Stimulated activated CD8-positive, alpha-beta memory T cell treated with anti-CD3 and anti-CD28 coated beads, Interleukin-12 subunit alpha, Interleukin-12 subunit beta, amount 100 ng/mL, for 1 hour (primary cell): Measurements from ENCODE around the gene MUSTN1.

ENCODE experiments used
- DNase-seq: peaks from one replicate; pipeline ENCODE4 v3.0.0-alpha.2; 2020; ENCODE audit warnings: low read depth

MUSTN1 gene

GRCh38 chr3:52852419-52852818 lies 17.6 kb upstream of the MUSTN1 start:
- DNase-seq = no peak

GRCh38 chr3:52851348-52851747 lies 16.5 kb upstream of the MUSTN1 start:
- no peak for DNase-seq

GRCh38 chr3:52849656-52850055 lies 14.8 kb upstream of the MUSTN1 start:
- no peak for DNase-seq

GRCh38 chr3:52848617-52849016 lies 13.8 kb upstream of the MUSTN1 start:
- DNase-seq = no peak

- DNase-seq = no peak
Observed at GRCh38 chr3:52847726-52848125, 12.9 kb upstream of the MUSTN1 start.

- DNase-seq = no peak
Observed at GRCh38 chr3:52847241-52847640, 12.4 kb upstream of the MUSTN1 start.

GRCh38 chr3:52846432-52846965 lies 11.7 kb upstream of the MUSTN1 start:
- DNase-seq = no peak

GRCh38 chr3:52845691-52846431 lies 11.0 kb upstream of the MUSTN1 start:
- DNase-seq = no peak

- no peak for DNase-seq
Observed at GRCh38 chr3:52845157-52845556, 10.3 kb upstream of the MUSTN1 start.

GRCh38 chr3:52844290-52844975 lies 9.6 kb upstream of the MUSTN1 start:
- no peak for DNase-seq

- no peak for DNase-seq
Observed at GRCh38 chr3:52843881-52844280, 9.1 kb upstream of the MUSTN1 start.

GRCh38 chr3:52843108-52843865 lies 8.5 kb upstream of the MUSTN1 start:
- DNase-seq = no peak

GRCh38 chr3:52842424-52842823 lies 7.6 kb upstream of the MUSTN1 start:
- no peak for DNase-seq

- no peak for DNase-seq
Observed at GRCh38 chr3:52841981-52842340, 7.1 kb upstream of the MUSTN1 start.

- no peak for DNase-seq
Observed at GRCh38 chr3:52841211-52841980, 6.6 kb upstream of the MUSTN1 start.

- DNase-seq = no peak
Observed at GRCh38 chr3:52839892-52840545, 5.2 kb upstream of the MUSTN1 start.

- DNase-seq = no peak
Observed at GRCh38 chr3:52839268-52839575, 4.4 kb upstream of the MUSTN1 start.

- DNase-seq = no peak
Observed at GRCh38 chr3:52838561-52839267, 3.9 kb upstream of the MUSTN1 start.

- DNase-seq = no peak
Observed at GRCh38 chr3:52836986-52837385, 2.2 kb upstream of the MUSTN1 start.

GRCh38 chr3:52836471-52836845 lies 1.6 kb upstream of the MUSTN1 start:
- no peak for DNase-seq
